PC-9 (cell line): ENCODE results near the gene HEBP2. TPM values are rescaled to one million over a fixed set of nuclear protein-coding genes. Genes with fewer than 3 reads are reported as not detected.

ENCODE experiments used
- BruUV-seq: library from RNA; stranded (reverse); fragments of 400-500 nt; replicated peaks from 2 replicates; lab custom pipeline; 2021; lab: Mats Ljungman, UMichigan
- CTCF ChIA-PET: fragments of 300-600 bp; sonication (Branson Sonifier 250); formaldehyde crosslinking; loops from one replicate; lab custom pipeline; 2022; ENCODE audit warnings: antibody characterized with exemption; lab: Charles Lee
- POLR2A ChIA-PET: fragments of 300-600 bp; sonication (Branson Sonifier 250); formaldehyde crosslinking; loops from one replicate; lab custom pipeline; 2022; ENCODE audit warnings: antibody characterized with exemption; ENCODE audit not compliant: unreplicated experiment; lab: Charles Lee
- DNase-seq, 2 experiments: peaks; one replicate each; pipeline versions ENCODE4 v3.0.0 to v3.0.0-alpha.2; 2015 to 2022; ENCODE audit warnings: mixed read lengths in 1 of 2
- H2AFZ ChIP-seq: fragments of 200-600 bp; sonication (generic); 2 replicates; pipeline ENCODE4 v1.8.1; 2017; ENCODE audit warnings: antibody characterized with exemption
- H3F3A ChIP-seq: fragments of 200-600 bp; sonication (generic); 2 replicates; pipeline ENCODE4 v1.8.1; 2017; ENCODE audit warnings: antibody characterized with exemption, mild to moderate bottlenecking, low read depth; ENCODE audit not compliant: insufficient read depth
- H3K27ac ChIP-seq: fragments of 200-600 bp; sonication (generic); 2 replicates; pipeline ENCODE4 v1.6.1; 2016; ENCODE audit warnings: mixed run types
- H3K27me3 ChIP-seq: fragments of 200-600 bp; sonication (generic); 2 replicates; pipeline ENCODE4 v1.6.1; 2016; ENCODE audit warnings: low read depth, mixed run types; ENCODE audit not compliant: insufficient read depth
- H3K36me3 ChIP-seq: fragments of 200-600 bp; sonication (generic); 2 replicates; pipeline ENCODE4 v1.6.1; 2016; ENCODE audit warnings: low read depth, mixed run types
- H3K4me1 ChIP-seq: fragments of 200-600 bp; sonication (generic); replicated peaks from 2 replicates; pipeline ENCODE4 v1.6.1; 2016; ENCODE audit warnings: mixed run types; ENCODE audit not compliant: insufficient read depth
- H3K4me2 ChIP-seq: fragments of 200-600 bp; sonication (generic); 2 replicates; pipeline ENCODE4 v1.6.1; 2017; ENCODE audit warnings: mixed run types
- H3K4me3 ChIP-seq: fragments of 200-600 bp; sonication (generic); 2 replicates; pipeline ENCODE4 v1.6.1; 2016; ENCODE audit warnings: mixed run types
- H3K79me2 ChIP-seq: fragments of 200-600 bp; sonication (generic); 2 replicates; pipeline ENCODE4 v1.6.1; 2017; ENCODE audit warnings: low read depth, mixed run types
- H3K9me2 ChIP-seq: fragments of 200-600 bp; sonication (generic); 2 replicates; pipeline ENCODE4 v1.8.1; 2017; ENCODE audit warnings: mild to moderate bottlenecking; ENCODE audit not compliant: insufficient read depth
- H3K9me3 ChIP-seq: fragments of 200-600 bp; sonication (generic); 2 replicates; pipeline ENCODE4 v1.8.1; 2016; ENCODE audit warnings: low read depth; ENCODE audit not compliant: insufficient read depth
- H4K20me1 ChIP-seq: fragments of 200-600 bp; sonication (generic); 2 replicates; pipeline ENCODE4 v1.8.1; 2017; ENCODE audit not compliant: insufficient read depth
- EZH2 ChIP-seq: fragments of 200-600 bp; sonication (generic); IDR thresholded peaks from 2 replicates; pipeline ENCODE4 v1.8.0; 2017; ENCODE audit warnings: antibody characterized with exemption, low read depth
- intact Hi-C: fragments of 100-400 bp; cut with micrococcal nuclease; formaldehyde crosslinking; loops from one replicate; pipeline ENCODE4 v1.10.0; 2022; ENCODE audit not compliant: unreplicated experiment
- total RNA-seq: library from RNA; stranded (reverse); gene quantifications from 2 replicates; pipeline ENCODE4 v1.2.3, GENCODE V29; 2021
- TF ChIP-seq, protein P1 (sequence below): fragments of 200-600 bp; sonication (generic); conservative IDR thresholded peaks from 2 replicates; pipeline ENCODE4 v1.6.1; 2017; ENCODE audit warnings: mixed run types, antibody characterized with exemption, mild to moderate bottlenecking, moderate library complexity

HEBP2 gene
- total RNA-seq, 1 experiment from 2014 or later: 41.0 TPM

GRCh38 chr6:138419766-138420165 lies 15.7 kb downstream of the HEBP2 start:
- Histone ChIP-seq H3K27me3 (no peaks in the 10 kb centered on the region), H3K27ac (no peak overlapping the region), H3K79me2 (no peaks in the 10 kb centered on the region), H3K4me3 (no peak overlapping the region), H3F3A (peaks cover 8% of the 10 kb centered on the region), H3K4me1 (peaks cover 10% of the 10 kb centered on the region; the same call in 1 of the 2 replicates), H3K9me2 (no peaks in the 10 kb centered on the region), H3K9me3 (no peaks in the 10 kb centered on the region; the same call in 1 of the 2 replicates), H2AFZ (no peak overlapping the region), H3K36me3 (peaks cover 5% of the 10 kb centered on the region; the same call in 1 of the 2 replicates), H4K20me1 (no peaks in the 10 kb centered on the region), H3K4me2 (no peak overlapping the region)
- intact Hi-C loops: no loop called here
- BruUV-seq: no TSS peak
- TF ChIP-seq, protein P1, sequence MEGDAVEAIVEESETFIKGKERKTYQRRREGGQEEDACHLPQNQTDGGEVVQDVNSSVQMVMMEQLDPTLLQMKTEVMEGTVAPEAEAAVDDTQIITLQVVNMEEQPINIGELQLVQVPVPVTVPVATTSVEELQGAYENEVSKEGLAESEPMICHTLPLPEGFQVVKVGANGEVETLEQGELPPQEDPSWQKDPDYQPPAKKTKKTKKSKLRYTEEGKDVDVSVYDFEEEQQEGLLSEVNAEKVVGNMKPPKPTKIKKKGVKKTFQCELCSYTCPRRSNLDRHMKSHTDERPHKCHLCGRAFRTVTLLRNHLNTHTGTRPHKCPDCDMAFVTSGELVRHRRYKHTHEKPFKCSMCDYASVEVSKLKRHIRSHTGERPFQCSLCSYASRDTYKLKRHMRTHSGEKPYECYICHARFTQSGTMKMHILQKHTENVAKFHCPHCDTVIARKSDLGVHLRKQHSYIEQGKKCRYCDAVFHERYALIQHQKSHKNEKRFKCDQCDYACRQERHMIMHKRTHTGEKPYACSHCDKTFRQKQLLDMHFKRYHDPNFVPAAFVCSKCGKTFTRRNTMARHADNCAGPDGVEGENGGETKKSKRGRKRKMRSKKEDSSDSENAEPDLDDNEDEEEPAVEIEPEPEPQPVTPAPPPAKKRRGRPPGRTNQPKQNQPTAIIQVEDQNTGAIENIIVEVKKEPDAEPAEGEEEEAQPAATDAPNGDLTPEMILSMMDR: no peak
- TF ChIP-seq EZH2: no peak
- no peak for DNase-seq
- ChIA-PET CTCF (no interaction called here), POLR2A (no interaction called here)

DNA sequence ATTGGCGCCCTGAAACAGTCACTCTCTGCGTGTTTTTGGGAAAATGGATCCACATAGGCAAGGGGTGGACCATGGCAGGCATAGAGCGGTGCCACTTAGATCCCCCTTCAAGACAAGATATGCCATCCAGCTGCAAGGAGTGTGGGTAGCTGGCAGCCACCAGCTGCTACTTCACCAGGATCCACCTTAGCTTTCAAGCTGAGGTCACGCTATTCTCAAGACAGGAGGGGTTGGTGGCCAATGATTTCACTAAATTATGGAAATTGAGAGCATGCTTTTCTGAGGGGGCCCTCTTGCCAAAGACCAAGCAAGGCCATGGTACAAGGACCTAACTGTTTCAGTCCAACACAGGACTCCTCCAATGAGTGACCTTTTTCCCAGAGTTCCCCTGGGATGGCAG lies 16.3 kb downstream of the HEBP2 start:
- no peak for DNase-seq
- Histone ChIP-seq H3F3A (peaks cover 8% of the 10 kb centered on the region), H3K27me3 (no peaks in the 10 kb centered on the region), H3K27ac (no peak overlapping the region), H3K9me3 (no peaks in the 10 kb centered on the region; the same call in 1 of the 2 replicates), H3K4me2 (no peak overlapping the region), H3K4me1 (peaks cover 10% of the 10 kb centered on the region; the same call in 1 of the 2 replicates), H4K20me1 (no peaks in the 10 kb centered on the region), H3K79me2 (no peaks in the 10 kb centered on the region), H3K36me3 (peaks cover 5% of the 10 kb centered on the region; the same call in 1 of the 2 replicates), H3K9me2 (no peaks in the 10 kb centered on the region), H3K4me3 (no peak overlapping the region), H2AFZ (no peak overlapping the region)
- no peak for TF ChIP-seq EZH2
- TF ChIP-seq, protein P1: no peak
- BruUV-seq: no TSS peak
- intact Hi-C loops: no loop called here
- CTCF ChIA-PET: no interaction called here
- POLR2A ChIA-PET: no interaction called here

DNA sequence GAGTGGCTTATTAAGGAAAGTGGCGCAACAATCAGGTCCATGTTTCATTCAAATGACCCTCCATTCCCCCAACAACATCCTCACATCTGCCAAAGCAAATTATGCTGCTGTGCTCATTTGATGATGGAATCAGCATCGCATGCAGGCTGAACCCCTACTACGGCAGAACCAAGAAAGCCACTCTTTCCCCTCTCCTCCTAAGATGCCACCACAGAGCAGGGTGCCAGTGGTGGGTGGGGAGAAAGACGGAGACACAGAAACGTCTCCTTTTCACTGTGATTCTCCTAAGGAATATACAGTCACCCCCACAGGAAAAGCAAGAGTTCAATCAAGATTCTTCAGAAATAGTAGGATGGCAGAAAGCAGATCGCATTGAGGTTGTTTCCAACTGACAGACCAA lies 17.1 kb downstream of the HEBP2 start:
- no peaks in the 10 kb centered on the region for H3K27me3 ChIP-seq
- ChIA-PET CTCF (no interaction called here), POLR2A (no interaction called here)

More for the DNA sequence above, 17.1 kb downstream of the HEBP2 start:
- Histone ChIP-seq H3K4me3 (no peak overlapping the region), H3K36me3 (peaks cover 5% of the 10 kb centered on the region; the same call in 1 of the 2 replicates), H3K9me2 (no peaks in the 10 kb centered on the region), H3K9me3 (no peaks in the 10 kb centered on the region; the same call in 1 of the 2 replicates), H3K4me2 (no peak overlapping the region), H3K79me2 (no peaks in the 10 kb centered on the region), H2AFZ (no peak overlapping the region), H3K27ac (no peak overlapping the region), H3F3A (peaks cover 8% of the 10 kb centered on the region), H4K20me1 (no peaks in the 10 kb centered on the region), H3K4me1 (peaks cover 10% of the 10 kb centered on the region; the same call in 1 of the 2 replicates)
- intact Hi-C loops: no loop called here
- no TSS peak for BruUV-seq
- DNase-seq: no peak
- TF ChIP-seq EZH2: no peak
- TF ChIP-seq, protein P1: no peak
